Measurements from ENCODE around the gene DGLUCY.
"Not testable (repeated sequence)": the region's sequence is repeated elsewhere in the genome, so short reads cannot be mapped to it uniquely, and the experiment has no call there.

GRCh38 chr14:91266276-91266675 is 152.4 kb downstream of the DGLUCY start:
- TF ChIP-seq CTCF (IDR thresholded peaks at IDR 0.05; ENCODE audit: control extremely low read depth in 1 of 3, insufficient read depth in 1 of 3, low read depth in 1 of 3, low read length in 3 of 3); KDM4A (IDR thresholded peaks at IDR 0.05; ENCODE audit: low read depth, low read length, severe bottlenecking); POLR2A (IDR thresholded peaks at IDR 0.05; ENCODE audit: control extremely low read depth in 1 of 2, low read depth in 2 of 2, low read length in 2 of 2); EZH2 (IDR thresholded peaks at IDR 0.05; ENCODE audit: low read depth, low read length, severe bottlenecking); RAD21 (IDR thresholded peaks at IDR 0.05 in 1 of 2, conservative IDR thresholded peaks at IDR 0.05 in 1 of 2; ENCODE audit: low read depth in 2 of 2, low read length in 2 of 2): not testable (repeated sequence)
